Subcutaneous abdominal adipose tissue (tissue), 5 donors: ENCODE measurements around the gene RGS11.
"Not testable (repeated sequence)": the region's sequence is repeated elsewhere in the genome, so short reads cannot be mapped to it uniquely, and the experiment has no call there.

Experiments used
- H3K27ac ChIP-seq: one replicate; pipeline ENCODE4 v1.7.0; 2013; ENCODE audit warnings: low read depth, mild to moderate bottlenecking, inconsistent platforms, low read length, moderate library complexity
- H3K27me3 ChIP-seq, 5 donors: one replicate each; pipeline ENCODE4 v1.7.0; 2013; ENCODE audit warnings: low read length in 5 of 5, inconsistent platforms in 1 of 5; ENCODE audit not compliant: control insufficient read depth in 5 of 5, insufficient read depth in 4 of 5
- H3K36me3 ChIP-seq, 5 donors: one replicate each; pipeline ENCODE4 v1.7.0; 2013; ENCODE audit warnings: low read length in 5 of 5; ENCODE audit not compliant: control insufficient read depth in 5 of 5, insufficient read depth in 5 of 5
- H3K4me1 ChIP-seq, 5 donors: one replicate each; pipeline ENCODE4 v1.7.0; 2013; ENCODE audit warnings: low read length in 5 of 5, mild to moderate bottlenecking in 3 of 5, moderate library complexity in 1 of 5; ENCODE audit not compliant: control insufficient read depth in 5 of 5, insufficient read depth in 5 of 5
- H3K4me3 ChIP-seq, 5 donors: one replicate each; pipeline ENCODE4 v1.7.0; 2013; ENCODE audit warnings: low read length in 5 of 5, low read depth in 1 of 5
- H3K9ac ChIP-seq, 5 donors: one replicate each; pipeline ENCODE4 v1.7.0; 2013; ENCODE audit warnings: low read length in 5 of 5, mild to moderate bottlenecking in 4 of 5, moderate library complexity in 3 of 5
- H3K9me3 ChIP-seq, 5 donors: one replicate each; pipeline ENCODE4 v1.7.0; 2013; ENCODE audit warnings: low read length in 5 of 5; ENCODE audit not compliant: control insufficient read depth in 5 of 5
- donor health status: healthy.
- donor health status: healthy.
- donor health status: healthy.
- donor health status: healthy.
- donor health status: healthy.

RGS11 gene

DNA sequence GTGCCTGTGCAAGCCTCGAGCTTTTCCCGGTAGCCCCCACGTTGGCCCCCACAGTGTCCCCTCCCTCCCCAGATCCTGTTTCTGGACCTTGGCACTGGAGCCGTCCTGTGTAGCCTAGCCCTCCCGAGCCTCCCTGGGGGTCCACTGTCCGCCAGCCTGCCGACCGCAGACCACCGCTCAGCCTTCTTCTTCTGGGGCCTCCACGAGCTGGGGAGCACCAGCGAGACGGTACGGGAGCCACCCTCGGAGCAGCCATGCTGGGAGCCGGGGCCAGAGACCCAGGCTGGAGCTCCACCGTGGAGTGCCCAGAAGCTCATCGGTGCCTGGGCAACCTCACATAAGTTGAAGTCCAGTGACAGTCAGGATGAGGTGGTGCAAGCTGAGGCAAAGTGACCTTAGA lies 11.8 kb downstream of the RGS11 start:
- no peak overlapping the region for H3K27ac ChIP-seq
- H3K36me3 ChIP-seq: peaks cover 0 to 65% (median 59%) of the 10 kb centered on the region in 5 donors
- H3K9ac ChIP-seq: no peak overlapping the region
- no peaks in the 10 kb centered on the region for H3K9me3 ChIP-seq
- no peaks in the 10 kb centered on the region for H3K27me3 ChIP-seq
- no peak overlapping the region for H3K4me3 ChIP-seq
- H3K4me1 ChIP-seq: peaks cover 0 to 45% (median 31%) of the 10 kb centered on the region in 5 donors

DNA sequence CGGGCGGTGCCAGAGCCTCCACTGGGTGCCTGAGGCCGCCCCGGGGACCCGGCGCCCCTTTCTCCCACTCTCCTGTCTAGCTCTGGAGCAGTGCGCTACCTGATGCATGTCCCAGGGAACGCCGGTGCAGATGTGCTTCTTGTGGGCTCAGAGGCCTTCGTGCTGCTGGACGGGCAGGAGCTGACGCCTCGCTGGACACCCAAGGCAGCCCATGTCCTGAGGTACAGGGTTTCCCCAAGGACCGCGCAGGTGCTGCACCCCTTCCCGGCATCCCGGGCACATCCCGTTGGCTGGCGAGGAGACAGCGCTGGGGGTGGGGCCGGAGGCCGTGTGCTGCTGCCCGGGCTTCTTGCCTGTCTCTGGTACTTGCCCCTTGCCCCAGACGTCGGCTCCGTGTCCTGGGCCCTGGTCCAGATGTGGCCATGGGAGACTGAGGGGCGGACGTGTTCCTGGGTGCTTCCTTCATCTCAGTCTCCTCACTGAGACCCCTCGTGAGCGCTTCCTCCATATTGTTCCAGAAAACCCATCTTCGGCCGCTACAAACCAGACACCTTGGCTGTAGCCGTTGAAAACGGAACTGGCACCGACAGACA lies 12.5 kb downstream of the RGS11 start:
- no peaks in the 10 kb centered on the region for H3K27me3 ChIP-seq
- H3K4me3 ChIP-seq: no peak overlapping the region
- H3K9ac ChIP-seq: no peak overlapping the region
- H3K4me1 ChIP-seq: peaks cover 0 to 42% (median 31%) of the 10 kb centered on the region in 5 donors
- no peaks in the 10 kb centered on the region for H3K9me3 ChIP-seq
- H3K27ac ChIP-seq: no peak overlapping the region
- peaks cover 0 to 67% (median 60%) of the 10 kb centered on the region in 5 donors for H3K36me3 ChIP-seq

DNA sequence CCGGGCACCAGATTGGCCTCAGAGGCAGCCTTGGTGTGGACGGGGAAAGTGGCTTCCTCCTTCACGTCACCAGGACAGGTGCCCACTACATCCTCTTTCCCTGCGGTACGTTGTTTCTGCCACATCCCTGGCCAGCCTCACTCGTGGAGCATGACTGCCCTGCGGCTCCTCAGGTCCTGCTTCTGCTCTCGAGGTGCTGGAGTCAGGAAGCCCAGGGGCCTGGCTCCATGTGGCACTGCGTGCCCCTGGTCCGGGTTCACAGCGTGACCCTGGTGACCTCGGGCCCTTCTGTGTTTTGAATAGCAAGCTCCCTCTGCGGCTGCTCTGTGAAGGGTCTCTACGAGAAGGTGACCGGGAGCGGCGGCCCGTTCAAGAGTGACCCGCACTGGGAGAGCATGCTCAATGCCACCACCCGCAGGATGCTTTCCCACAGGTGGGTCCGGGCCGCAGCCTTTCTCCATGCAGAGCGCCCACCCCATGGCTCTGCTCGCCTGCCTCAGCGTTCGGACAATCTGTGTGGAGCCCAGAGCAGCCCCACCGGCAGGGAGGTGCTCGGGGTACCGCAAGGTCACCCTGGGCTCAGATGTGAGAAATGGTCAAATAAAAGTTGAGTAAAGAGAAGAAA lies 13.5 kb downstream of the RGS11 start:
- Histone ChIP-seq H3K9ac (no peak overlapping the region), H3K27me3 (no peaks in the 10 kb centered on the region), H3K4me1 (peaks cover 0 to 37% (median 31%) of the 10 kb centered on the region in 5 donors), H3K27ac (no peak overlapping the region), H3K4me3 (no peak overlapping the region), H3K9me3 (no peaks in the 10 kb centered on the region), H3K36me3 (peaks cover 0 to 72% (median 60%) of the 10 kb centered on the region in 5 donors)

DNA sequence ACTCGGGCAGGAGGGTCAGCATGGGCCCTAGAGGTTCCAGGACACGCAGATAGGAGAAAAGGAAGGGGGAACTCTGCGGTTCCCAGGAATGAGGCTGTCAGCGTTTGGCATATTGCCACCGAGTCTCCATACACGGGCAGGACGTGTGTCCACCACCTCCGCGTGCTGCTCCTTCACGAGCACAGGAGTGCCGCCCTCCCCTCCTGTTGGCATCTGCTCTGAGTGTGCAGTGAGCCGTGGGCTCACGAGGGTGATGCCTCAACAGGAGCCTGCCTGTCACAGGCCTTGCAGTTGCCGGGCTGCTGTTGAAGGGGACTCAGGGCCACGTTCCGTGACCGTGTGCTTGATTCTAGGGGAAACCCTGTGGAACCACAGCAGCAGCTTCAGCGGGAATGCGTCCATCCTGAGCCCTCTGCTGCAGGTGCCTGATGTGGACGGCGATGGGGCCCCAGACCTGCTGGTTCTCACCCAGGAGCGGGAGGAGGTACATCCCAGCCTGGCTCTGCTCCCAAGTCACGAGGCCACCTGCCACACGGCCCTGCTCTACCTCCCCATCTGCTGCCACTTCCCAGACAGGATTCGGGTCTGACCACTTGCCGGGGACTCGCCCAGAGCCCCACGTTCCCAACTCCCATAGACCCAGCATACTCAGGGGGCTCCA lies 14.6 kb downstream of the RGS11 start:
- Histone ChIP-seq H3K36me3 (peaks cover under 1 to 77% (median 61%) of the 10 kb centered on the region in 5 donors), H3K4me3 (no peak overlapping the region), H3K27me3 (no peaks in the 10 kb centered on the region), H3K9me3 (no peaks in the 10 kb centered on the region), H3K27ac (no peak overlapping the region), H3K4me1 (peaks cover 0 to 32% (median 28%) of the 10 kb centered on the region in 5 donors), H3K9ac (no peak overlapping the region)

DNA sequence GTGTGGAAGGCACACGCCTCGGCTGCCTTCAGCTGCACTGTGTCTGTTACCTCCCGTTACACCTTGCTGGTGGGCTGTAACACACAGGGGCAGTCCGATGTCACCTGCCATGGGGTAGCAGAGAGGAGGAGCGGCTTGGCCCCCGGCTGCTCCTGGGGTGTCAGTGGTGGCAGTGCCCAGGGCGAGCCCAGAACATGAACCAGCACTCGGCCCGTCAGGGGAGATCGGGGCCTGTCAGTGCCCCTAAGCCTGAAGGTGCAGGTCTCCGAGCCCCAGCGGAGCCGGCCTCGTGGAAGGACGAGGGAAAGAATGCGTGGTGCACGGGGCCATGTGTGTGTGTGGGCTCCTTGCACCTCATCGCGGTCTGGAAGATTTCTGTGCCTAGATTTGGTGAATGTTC lies 15.4 kb downstream of the RGS11 start:
- Histone ChIP-seq H3K4me1 (peaks cover 0 to 23% (median 20%) of the 10 kb centered on the region in 5 donors), H3K27ac (no peak overlapping the region), H3K27me3 (no peaks in the 10 kb centered on the region), H3K9ac (no peak overlapping the region), H3K36me3 (peaks cover 2 to 79% (median 66%) of the 10 kb centered on the region in 5 donors), H3K4me3 (no peak overlapping the region), H3K9me3 (no peaks in the 10 kb centered on the region)

DNA sequence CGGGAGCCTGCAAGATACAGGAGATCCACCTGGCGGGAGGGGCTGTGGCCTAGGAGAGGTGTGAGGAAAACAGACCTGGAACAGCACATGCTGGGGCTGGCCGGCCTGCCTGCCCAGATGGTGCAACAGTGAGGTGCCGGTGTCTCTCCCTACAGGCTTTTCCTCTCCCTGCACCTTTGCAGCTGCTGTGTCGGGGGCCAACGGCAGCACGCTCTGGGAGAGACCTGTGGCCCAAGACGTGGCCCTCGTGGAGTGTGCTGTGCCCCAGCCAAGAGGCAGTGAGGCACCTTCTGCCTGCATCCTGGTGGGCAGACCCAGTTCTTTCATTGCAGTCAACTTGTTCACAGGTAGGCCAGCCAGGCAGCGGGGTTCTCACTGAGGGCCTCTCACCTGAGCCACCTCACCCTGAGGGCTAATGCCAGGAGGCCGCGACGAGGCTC lies 15.9 kb downstream of the RGS11 start:
- Histone ChIP-seq H3K36me3 (peaks cover 2 to 79% (median 63%) of the 10 kb centered on the region in 5 donors), H3K27ac (no peak overlapping the region), H3K4me1 (peaks cover 0 to 19% (median 15%) of the 10 kb centered on the region in 5 donors)

GRCh38 chr16:259226-259625 lies 16.5 kb downstream of the RGS11 start:
- no peaks in the 10 kb centered on the region for H3K27me3 ChIP-seq
- H3K27ac ChIP-seq: no peak overlapping the region
- no peak overlapping the region for H3K4me3 ChIP-seq
- H3K4me1 ChIP-seq: peaks cover 0 to 12% (median 9%) of the 10 kb centered on the region in 5 donors
- no peak overlapping the region for H3K9ac ChIP-seq
- no peaks in the 10 kb centered on the region for H3K9me3 ChIP-seq
- H3K36me3 ChIP-seq: peaks cover 2 to 79% (median 62%) of the 10 kb centered on the region in 5 donors

More for the DNA sequence above, 15.9 kb downstream of the RGS11 start:
- H3K9ac ChIP-seq: no peak overlapping the region
- H3K9me3 ChIP-seq: no peaks in the 10 kb centered on the region
- no peaks in the 10 kb centered on the region for H3K27me3 ChIP-seq
- no peak overlapping the region for H3K4me3 ChIP-seq

- not testable (repeated sequence) for H3K27me3 ChIP-seq, H3K9ac ChIP-seq, H3K27ac ChIP-seq, H3K4me3 ChIP-seq, H3K4me1 ChIP-seq, H3K9me3 ChIP-seq
- H3K36me3 ChIP-seq: peaks cover 2 to 76% (median 56%) of the 10 kb centered on the region in 5 donors
These were observed 17.7 kb downstream of the RGS11 start for GRCh38 chr16:258091-258490.

- Histone ChIP-seq H3K36me3 (peaks cover 2 to 65% (median 43%) of the 10 kb centered on the region in 5 donors), H3K9ac (no peak overlapping the region), H3K4me3 (no peak overlapping the region), H3K4me1 (peaks cover 0 to 9% (median 0%) of the 10 kb centered on the region in 5 donors), H3K9me3 (no peaks in the 10 kb centered on the region), H3K27ac (no peak overlapping the region), H3K27me3 (no peaks in the 10 kb centered on the region)
These were observed 20.6 kb downstream of the RGS11 start for GRCh38 chr16:255183-255582.

- H3K9me3 ChIP-seq: no peaks in the 10 kb centered on the region
- peaks cover 2 to 62% (median 38%) of the 10 kb centered on the region in 5 donors for H3K36me3 ChIP-seq
- H3K4me3 ChIP-seq: no peak overlapping the region
These were observed 21.3 kb downstream of the RGS11 start for GRCh38 chr16:254461-254860.

More at GRCh38 chr16:254461-254860, 21.3 kb downstream of the RGS11 start:
- Histone ChIP-seq H3K9ac (no peak overlapping the region), H3K4me1 (peaks cover 0 to 9% (median 0%) of the 10 kb centered on the region in 5 donors), H3K27me3 (no peaks in the 10 kb centered on the region), H3K27ac (no peak overlapping the region)
